NB4 (cell line): ENCODE measurements around the gene ITGB3BP.

Source experiments
- CTCF ChIP-seq: IDR thresholded peaks from one replicate; pipeline ENCODE4 v1.5.1; 2012; ENCODE audit warnings: low read depth, low read length
- POLR2A ChIP-seq: IDR thresholded peaks from 2 replicates; pipeline ENCODE4 v1.6.1; 2011; ENCODE audit warnings: mild to moderate bottlenecking; ENCODE audit not compliant: insufficient read length; ENCODE audit errors: extremely low read depth
- TF ChIP-seq, protein P1 (sequence below): IDR thresholded peaks from 2 replicates; pipeline ENCODE4 v1.6.1; 2011; ENCODE audit warnings: low read depth, low read length

DNA sequence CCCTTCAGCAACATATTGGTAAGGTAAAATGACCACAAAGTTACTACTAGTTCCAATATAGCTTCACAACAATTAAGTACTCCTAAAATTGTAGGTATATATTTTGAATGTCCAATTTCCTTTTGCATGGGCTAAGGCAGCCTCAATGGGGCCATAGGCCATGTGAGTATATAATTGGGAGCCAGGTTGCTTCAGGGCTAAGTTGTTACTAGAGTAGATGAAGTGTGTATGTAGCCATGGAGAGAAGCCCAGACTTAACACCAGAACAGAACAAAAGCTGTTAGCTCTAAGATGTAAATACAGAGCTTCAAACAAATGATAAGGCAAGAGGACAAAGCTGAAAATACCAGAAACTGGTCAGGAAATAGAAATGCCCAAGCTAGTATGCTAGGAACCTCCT, 16.2 kb downstream of the ITGB3BP start:
- no peak for TF ChIP-seq CTCF
- TF ChIP-seq POLR2A: no peak
- TF ChIP-seq, protein P1, sequence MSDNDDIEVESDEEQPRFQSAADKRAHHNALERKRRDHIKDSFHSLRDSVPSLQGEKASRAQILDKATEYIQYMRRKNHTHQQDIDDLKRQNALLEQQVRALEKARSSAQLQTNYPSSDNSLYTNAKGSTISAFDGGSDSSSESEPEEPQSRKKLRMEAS: no peak
